Stomach (tissue), 9 donors: ENCODE results near the gene PGC. TPM values are rescaled to one million over a fixed set of nuclear protein-coding genes. Genes with fewer than 3 reads are reported as not detected.

ENCODE experiments used
- DNase-seq, 2 donors: peaks; one replicate each; pipeline versions ENCODE4 v3.0.0 to v3.0.0-alpha.2; 2013 to 2019
- H3K27ac ChIP-seq, 5 donors: fragments of 200-600 bp in 4 of 5; sonication (generic) in 4 of 5; one replicate each; pipeline ENCODE4 v1.5.1; 2013 to 2019; ENCODE audit warnings: mild to moderate bottlenecking in 1 of 5, moderate library complexity in 1 of 5
- H3K27me3 ChIP-seq, 3 donors: fragments of 200-600 bp; sonication (generic); one replicate each; pipeline ENCODE4 v1.5.1; 2017 to 2019; ENCODE audit warnings: mixed run types in 1 of 3
- H3K36me3 ChIP-seq, 4 donors: fragments of 200-600 bp; sonication (generic); 1 replicate in 3 of 4; 2 replicates in 1 of 4; pipeline ENCODE4 v1.5.1; 2016 to 2019
- H3K4me1 ChIP-seq, 4 donors: fragments of 200-600 bp; sonication (generic); one replicate each; pipeline ENCODE4 v1.5.1; 2016 to 2019
- H3K4me3 ChIP-seq, 4 donors: fragments of 200-600 bp; sonication (generic) in 3 of 4; one replicate each; pipeline ENCODE4 v1.5.1; 2016 to 2019; ENCODE audit warnings: mild to moderate bottlenecking in 1 of 4
- H3K9me3 ChIP-seq, 4 donors: fragments of 200-600 bp; sonication (generic); one replicate each; pipeline ENCODE4 v1.5.1; 2016 to 2019
- CTCF ChIP-seq, 7 experiments: fragments of 450-650 bp in 4 of 7; fragments of 200-600 bp in 3 of 7; sonication (generic) in 3 of 7; IDR thresholded peaks; one replicate each; pipeline ENCODE4 v1.5.1; 2016 to 2019; ENCODE audit warnings: antibody characterized with exemption in 7 of 7, control low read depth in 2 of 7, mild to moderate bottlenecking in 1 of 7
- EP300 ChIP-seq: sonication (generic); formaldehyde crosslinking; IDR thresholded peaks from one replicate; pipeline ENCODE4 v1.6.1; 2017; ENCODE audit warnings: antibody characterized with exemption
- POLR2A ChIP-seq, 4 donors: fragments of 450-650 bp; IDR thresholded peaks; one replicate each; pipeline ENCODE4 v1.6.1; 2016; ENCODE audit warnings: antibody characterized with exemption in 4 of 4, control low read depth in 2 of 4, mild to moderate bottlenecking in 1 of 4, moderate library complexity in 1 of 4
- POLR2AphosphoS5 ChIP-seq, 3 donors: sonication (generic); formaldehyde crosslinking; IDR thresholded peaks; one replicate each; pipeline ENCODE4 v1.6.1; 2016; ENCODE audit warnings: antibody characterized with exemption in 3 of 3
- WGBS, 5 donors: extraction: QIAGEN DNeasy Blood & Tissue Kit in 3 of 5; methylation state at CpG; one replicate each; pipeline versions ENCODE4 v1.1.5 to v1.1.7; 2013 to 2018; 5-methylcytosine and 5-hydroxymethylcytosine counted together
- intact Hi-C: fragments of 100-400 bp; cut with DNase I; formaldehyde crosslinking; loops from one replicate; pipeline ENCODE4 v1.15.1; 2023; ENCODE audit warnings: low total_unique reads
- polyA plus RNA-seq, 3 donors: library from polyadenylated mRNA; stranded (reverse); fragments of 200-250 nt; gene quantifications; one replicate each; pipeline ENCODE4 v1.2.3, GENCODE V29; 2013
- total RNA-seq, 5 donors: library from RNA; depleted of rRNA; stranded (reverse); fragments of >200 nt; gene quantifications; one replicate each; pipeline versions ENCODE4 v1.1.0 to v1.2.3, GENCODE V29; 2014 to 2016
- donor health status: healthy with polysubstance abuse.
- donor health status: Bipolar disorder and iron deficiency.
- donor health status: healthy.

PGC gene
- total and polyA plus RNA-seq, 8 donors = 101 to 48,206 (median 8,210) TPM

- DNase-seq = no peak
- Histone ChIP-seq H3K27me3 (no peaks in the 10 kb centered on the region), H3K36me3 (peaks cover 33 to 70% (median 70%) of the 10 kb centered on the region in 4 donors), H3K27ac (peak overlapping the region in 3 of 5 donors; percentile 16 to 46 (median 43)), H3K9me3 (no peaks in the 10 kb centered on the region), H3K4me3 (peak overlapping the region in 1 of 4 donors; percentile 22), H3K4me1 (peaks cover 7 to 61% (median 31%) of the 10 kb centered on the region in 4 donors)
- TF ChIP-seq CTCF (IDR thresholded peaks at IDR 0.05) = no peak
- no peak for TF ChIP-seq POLR2A (IDR thresholded peaks at IDR 0.05)
- TF ChIP-seq EP300 = no peak
- TF ChIP-seq POLR2AphosphoS5 (IDR thresholded peaks at IDR 0.05) = no peak
- 31 to 68% (median 51%) methylated on average over 3 to 13 of the region's 13 CpGs for WGBS, 5 donors
- intact Hi-C loops = no loop called here
These were observed 28.2 kb upstream of the PGC start for GRCh38 chr6:41775293-41775882.

- 51 to 71% (median 64%) methylated on average over 3 of the region's 3 CpGs for WGBS, 5 donors
- Histone ChIP-seq H3K4me1 (peaks cover 7 to 59% (median 29%) of the 10 kb centered on the region in 4 donors), H3K27me3 (no peaks in the 10 kb centered on the region), H3K9me3 (no peaks in the 10 kb centered on the region), H3K36me3 (peaks cover 36 to 76% (median 73%) of the 10 kb centered on the region in 4 donors), H3K27ac (peak overlapping the region; percentile 1 to 46 (median 21)), H3K4me3 (no peak overlapping the region)
- TF ChIP-seq EP300 (no peak), CTCF (IDR thresholded peaks at IDR 0.05) (no peak), POLR2A (IDR thresholded peaks at IDR 0.05) (no peak), POLR2AphosphoS5 (IDR thresholded peaks at IDR 0.05) (no peak)
- intact Hi-C loops = loop anchor here (5.0 kb wide), 1 partner anchor 78 kb away; no protein-coding TSS in a partner anchor
- DNase-seq = no peak
These were observed 27.6 kb upstream of the PGC start for GRCh38 chr6:41774841-41775240.

- intact Hi-C loops = loop anchor here (5.0 kb wide), 1 partner anchor 74 kb away; no protein-coding TSS in a partner anchor
- H3K4me3 ChIP-seq = no peak overlapping the region
- no peak for DNase-seq
- peak overlapping the region in 1 of 5 donors; percentile 7 for H3K27ac ChIP-seq
- 90 to 92% (median 91%) methylated on average over 16 to 29 of the region's 29 CpGs for WGBS, 5 donors
- TF ChIP-seq EP300 (no peak), CTCF (IDR thresholded peaks at IDR 0.05) (no peak)
- no peaks in the 10 kb centered on the region for H3K9me3 ChIP-seq
- H3K4me1 ChIP-seq = peaks cover 25 to 63% (median 43%) of the 10 kb centered on the region in 4 donors
- H3K36me3 ChIP-seq = peaks cover 36 to 72% (median 63%) of the 10 kb centered on the region in 4 donors
- no peaks in the 10 kb centered on the region for H3K27me3 ChIP-seq
These were observed 24.1 kb upstream of the PGC start for GRCh38 chr6:41771058-41771983.

- intact Hi-C loops = loop anchor here (5.0 kb wide), 1 partner anchor 73 kb away; no protein-coding TSS in a partner anchor
- H3K27ac ChIP-seq = peak overlapping the region in 1 of 5 donors; percentile 7
- TF ChIP-seq POLR2A (IDR thresholded peaks at IDR 0.05) (no peak), CTCF (IDR thresholded peaks at IDR 0.05) (no peak), POLR2AphosphoS5 (IDR thresholded peaks at IDR 0.05) (no peak)
- H3K27me3 ChIP-seq = no peaks in the 10 kb centered on the region
- no peak overlapping the region for H3K4me3 ChIP-seq
- no peak for DNase-seq
- H3K4me1 ChIP-seq = peaks cover 25 to 57% (median 38%) of the 10 kb centered on the region in 4 donors
- 84 to 92% (median 91%) methylated on average over 17 to 30 of the region's 30 CpGs for WGBS, 5 donors
- H3K9me3 ChIP-seq = no peaks in the 10 kb centered on the region
- H3K36me3 ChIP-seq = peaks cover 36 to 65% (median 55%) of the 10 kb centered on the region in 4 donors
These were observed 23.3 kb upstream of the PGC start for GRCh38 chr6:41770381-41771057.
